HG03558 (cell line): ENCODE measurements around the gene SARM1.

Source experiments
- ATAC-seq: cut with Tn5 transposase; IDR thresholded peaks from one replicate; pipeline ENCODE4 v1.9.1; 2021; ENCODE audit warnings: moderate number of reproducible peaks; ENCODE audit not compliant: unreplicated experiment; ENCODE audit errors: extremely low read depth

Gene SARM1

GRCh38 chr17:28340374-28340773, 31.1 kb upstream of the SARM1 start:
- no peak for ATAC-seq

- no peak for ATAC-seq
Observed at GRCh38 chr17:28341516-28341915, 30.0 kb upstream of the SARM1 start.

GRCh38 chr17:28342313-28342712, 29.2 kb upstream of the SARM1 start:
- no peak for ATAC-seq

- no peak for ATAC-seq
Observed at GRCh38 chr17:28343491-28343932, 28.0 kb upstream of the SARM1 start.

GRCh38 chr17:28344011-28344410, 27.5 kb upstream of the SARM1 start:
- ATAC-seq: no peak

GRCh38 chr17:28344435-28344901, 27.0 kb upstream of the SARM1 start:
- ATAC-seq: no peak

- no peak for ATAC-seq
Observed at GRCh38 chr17:28345419-28346198, 25.9 kb upstream of the SARM1 start.

GRCh38 chr17:28346199-28346580, 25.3 kb upstream of the SARM1 start:
- ATAC-seq: no peak

- ATAC-seq: no peak
Observed at GRCh38 chr17:28346746-28347246, 24.7 kb upstream of the SARM1 start.

- ATAC-seq: no peak
Observed at GRCh38 chr17:28347261-28347891, 24.1 kb upstream of the SARM1 start.

GRCh38 chr17:28348979-28349378, 22.5 kb upstream of the SARM1 start:
- ATAC-seq: no peak

- no peak for ATAC-seq
Observed at GRCh38 chr17:28350271-28350670, 21.2 kb upstream of the SARM1 start.

GRCh38 chr17:28357061-28357900, 14.2 kb upstream of the SARM1 start, which contains the start of gene POLDIP2:
TSS of gene POLDIP2 (minus strand) at chr17:28357527. CDS start at chr17:28357448, 79 bp downstream.
- peak; percentile 68 for ATAC-seq

GRCh38 chr17:28357901-28358197, 13.6 kb upstream of the SARM1 start:
- no peak for ATAC-seq

GRCh38 chr17:28363186-28363585, 8.3 kb upstream of the SARM1 start:
- no peak for ATAC-seq

GRCh38 chr17:28363776-28364650, 7.5 kb upstream of the SARM1 start:
- ATAC-seq: no peak

GRCh38 chr17:28364665-28365363, 6.7 kb upstream of the SARM1 start, which contains the start of gene SEBOX:
TSS of gene SEBOX (minus strand) at chr17:28365199. CDS start at chr17:28365151, 48 bp downstream.
- ATAC-seq: no peak

- ATAC-seq: no peak
Observed at GRCh38 chr17:28365487-28365886, 6.0 kb upstream of the SARM1 start.

GRCh38 chr17:28366605-28367004, 4.9 kb upstream of the SARM1 start:
- no peak for ATAC-seq
